ENCODE measurements around the gene STK35.
A peak's percentile ranks its signal among the peaks of the same experiment; 100 is the strongest.

STK35 gene

DNA sequence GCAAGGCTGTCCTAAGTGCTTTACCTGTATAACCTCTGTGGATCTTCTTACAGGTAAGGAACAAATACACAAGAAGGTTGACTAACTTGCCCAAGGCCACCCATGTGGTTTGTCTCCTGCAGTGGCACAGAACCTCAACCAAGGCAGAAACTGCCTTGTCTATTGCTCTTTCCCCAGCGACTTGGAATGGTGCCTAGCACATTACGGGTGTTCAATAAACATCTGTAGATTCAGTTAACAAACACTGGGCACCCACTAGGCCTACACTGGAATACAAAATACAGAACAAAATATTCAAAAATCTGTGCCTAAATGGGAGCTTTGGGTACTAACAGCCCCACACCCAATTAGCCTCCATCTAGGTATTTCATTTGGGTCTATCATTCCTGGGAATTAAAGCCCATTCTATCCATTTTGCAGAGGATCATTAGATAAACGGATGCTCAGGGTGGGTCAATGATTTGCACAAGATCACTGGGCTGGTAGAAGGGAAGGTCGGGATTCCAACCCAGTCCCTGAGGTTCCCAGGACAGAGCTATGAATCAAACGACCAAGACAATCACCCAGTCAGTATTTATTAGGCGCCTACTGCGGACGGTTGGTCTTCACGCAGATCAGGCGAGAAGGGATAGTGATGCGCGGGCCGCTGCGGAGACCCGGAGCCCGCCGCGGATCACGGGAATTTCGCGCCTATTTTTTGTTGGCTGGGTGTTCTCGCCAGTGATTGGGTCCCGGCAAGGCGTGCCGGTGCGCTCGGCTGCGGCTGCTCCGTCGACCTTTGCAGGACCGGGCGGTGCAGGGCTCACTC, at the start of gene STK35:
Gene STK35, plus strand, starts transcription at position 771 of the 808 bp plus-strand sequence. CDS start 55 bp downstream, outside the sequence.
- no peak for DNase-seq

DNA sequence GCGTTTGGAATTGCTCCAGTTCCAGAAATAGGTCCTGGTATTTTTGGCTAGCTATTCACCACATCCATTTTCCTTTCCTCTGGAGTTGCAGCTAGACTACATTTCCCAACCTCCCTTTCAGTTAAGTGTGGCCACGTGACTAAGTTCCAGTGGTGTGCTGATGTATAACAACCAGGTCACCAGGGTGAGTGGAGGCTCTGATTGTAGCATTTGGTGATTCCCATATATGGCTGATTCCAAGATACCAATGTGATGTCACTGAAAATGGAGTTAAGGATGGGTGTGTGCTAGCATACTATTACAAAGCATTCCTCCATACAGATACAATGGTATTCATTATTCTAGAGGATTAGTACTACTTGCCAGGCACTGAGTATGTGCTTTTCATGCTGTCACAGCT, 49.7 kb upstream of the STK35 start:
- no peak for DNase-seq

DNA sequence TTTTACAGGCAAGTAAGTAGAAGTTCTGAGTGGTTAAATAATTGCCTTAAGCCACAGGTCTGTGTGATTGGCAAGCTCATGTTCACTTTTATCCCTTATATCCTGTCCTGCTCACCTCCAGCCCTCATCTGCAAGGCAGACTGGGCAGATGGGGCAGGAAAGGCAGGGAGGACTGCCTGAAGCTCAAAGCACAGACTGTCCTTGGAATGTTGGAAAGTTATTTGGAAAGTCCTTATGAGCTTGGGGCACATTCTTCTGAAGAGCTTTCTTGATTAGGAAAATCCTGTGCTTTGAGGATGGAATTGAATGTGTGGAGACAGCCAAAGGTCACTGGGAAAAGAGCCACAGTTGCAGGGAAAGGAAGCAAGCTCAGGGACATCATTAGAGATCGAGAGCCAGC, 48.9 kb upstream of the STK35 start:
- DNase-seq, result no peak

DNA sequence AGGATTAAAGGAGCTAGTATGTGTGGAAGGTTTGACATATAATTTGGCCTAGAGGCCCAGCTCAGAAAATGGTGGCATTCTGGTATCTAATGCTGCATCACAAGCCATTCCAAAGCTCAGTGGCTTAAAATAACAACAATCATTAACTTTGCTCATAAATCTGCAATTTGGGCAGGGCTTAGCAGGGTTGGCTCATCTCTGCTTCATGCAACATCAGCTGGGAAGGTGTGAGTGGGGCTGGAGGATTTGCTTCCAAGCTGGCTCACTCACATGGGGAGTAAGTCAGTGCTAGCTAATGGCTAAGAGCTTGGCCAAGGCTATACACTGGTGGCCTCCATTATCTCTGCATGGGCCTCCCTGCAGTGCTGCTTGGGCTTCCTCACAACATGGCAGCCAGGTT, 48.0 kb upstream of the STK35 start:
- DNase-seq, result no peak

DNA sequence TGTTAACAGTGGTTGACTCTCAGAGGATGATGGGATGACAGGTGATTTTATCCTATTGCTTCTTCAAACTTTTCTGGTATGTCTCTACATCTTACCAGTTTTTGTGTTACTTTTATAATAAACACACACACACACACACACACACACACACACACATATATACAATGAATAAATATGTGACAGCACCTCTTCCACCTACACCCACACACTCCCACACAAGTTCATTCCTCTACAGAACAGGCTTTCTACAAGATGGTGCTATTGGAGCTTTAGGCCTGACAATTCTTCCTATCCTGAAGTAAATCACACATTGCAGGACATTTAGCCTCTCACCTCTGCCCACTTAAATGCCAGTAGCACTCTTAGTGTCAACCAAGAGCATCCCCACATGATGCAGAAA, 46.7 kb upstream of the STK35 start:
- DNase-seq, result no peak

DNA sequence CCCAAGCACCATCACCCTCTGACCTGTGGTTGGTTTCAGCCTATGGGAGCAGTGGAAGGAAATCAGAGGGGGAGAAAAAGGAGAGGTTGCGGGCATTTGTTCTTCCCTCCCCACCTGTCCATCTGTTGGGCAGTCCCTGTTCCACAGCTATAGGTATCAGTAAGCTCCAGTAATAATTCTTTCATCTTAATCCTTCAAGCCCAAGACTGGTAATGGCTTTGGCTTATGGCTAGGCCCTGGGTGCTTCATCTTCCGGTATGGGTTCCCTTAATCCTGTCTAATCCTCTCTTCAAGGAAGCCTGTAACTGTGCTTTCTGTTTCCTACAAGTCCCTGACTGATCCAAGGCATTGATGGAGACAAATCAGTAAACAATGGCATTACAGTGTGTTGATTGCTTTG, 42.2 kb upstream of the STK35 start:
- no peak for DNase-seq

DNA sequence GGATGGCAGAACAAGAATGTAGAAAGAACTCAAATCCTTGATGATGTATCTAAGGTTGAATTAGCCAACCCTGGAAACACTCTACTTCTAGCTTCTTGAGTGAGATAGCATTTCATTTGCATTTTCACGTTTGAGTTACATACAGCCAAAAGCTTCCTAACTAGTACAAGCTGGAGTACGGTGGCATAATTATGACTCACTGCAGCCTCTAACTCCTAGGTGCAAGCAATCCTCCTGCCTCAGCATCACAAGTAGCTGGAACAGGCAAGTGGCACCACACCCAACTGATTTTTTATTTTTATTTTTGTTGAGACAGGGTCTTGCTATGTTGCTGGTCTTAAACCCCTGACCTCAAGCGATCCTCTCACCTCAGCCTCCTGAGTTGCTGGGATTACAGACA, 36.5 kb upstream of the STK35 start:
- no peak for DNase-seq

DNA sequence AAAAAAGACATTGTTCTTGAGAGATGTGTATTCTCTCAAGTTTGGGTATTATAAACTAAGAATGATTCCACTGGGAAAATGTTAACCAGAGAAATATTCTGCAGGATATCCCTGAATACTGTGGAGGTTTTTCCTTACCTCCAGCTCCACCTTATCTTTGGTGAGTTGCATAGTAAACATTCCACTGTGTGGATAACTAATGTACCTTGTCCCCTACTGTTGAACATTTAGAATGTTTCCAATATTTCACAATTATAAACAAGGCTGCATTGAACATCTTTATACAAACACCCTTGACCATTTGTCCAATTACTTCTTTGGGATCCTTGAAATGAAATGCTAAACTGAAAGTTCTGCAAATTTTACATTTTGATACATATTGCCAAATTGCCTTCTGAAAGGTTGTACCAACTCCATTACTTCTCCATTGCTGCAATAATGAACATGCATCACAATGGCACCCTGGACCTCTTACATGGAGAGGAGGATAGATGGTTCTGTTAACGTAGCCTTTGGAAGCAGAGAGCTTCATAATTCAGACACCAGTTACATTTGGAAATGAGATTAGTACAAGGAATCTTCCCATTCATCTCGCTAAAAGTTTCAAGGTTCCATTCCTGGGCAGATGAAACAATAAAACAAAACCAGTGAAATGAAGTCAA, 35.0 kb upstream of the STK35 start:
- DNase-seq, result no peak

DNA sequence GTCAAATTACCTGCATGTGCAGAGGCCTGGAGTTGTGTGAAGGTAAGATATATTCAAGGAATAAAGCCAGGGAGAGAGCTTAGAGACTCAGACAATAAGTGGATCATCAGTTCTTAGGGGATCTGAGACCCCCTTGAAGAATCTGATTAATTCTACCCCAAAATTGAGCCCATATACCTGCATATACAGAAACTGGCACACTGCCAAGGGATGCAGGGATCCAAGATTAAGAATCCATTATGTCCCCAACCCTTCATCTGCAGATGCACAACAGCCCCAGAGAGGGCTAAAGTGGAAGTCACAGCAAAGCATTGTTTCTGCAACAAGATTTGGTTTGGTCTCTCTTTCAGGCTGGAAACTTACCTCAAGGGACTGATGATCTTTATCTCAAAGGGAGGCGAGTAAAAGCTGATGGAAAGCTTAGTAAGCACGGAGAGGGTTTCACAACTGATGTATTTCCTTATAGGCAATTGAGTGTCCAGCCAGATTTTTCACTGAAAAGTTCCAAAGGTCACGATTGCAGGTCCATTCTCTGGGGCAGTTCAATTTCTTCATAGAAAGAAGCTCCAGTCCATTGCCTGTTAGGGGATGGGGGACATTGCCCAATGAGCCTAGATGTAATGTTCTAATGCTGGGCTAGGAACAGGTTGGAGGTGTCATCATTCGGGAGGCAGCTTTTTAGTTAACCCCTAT, 20.9 kb upstream of the STK35 start:
- no peak for DNase-seq

DNA sequence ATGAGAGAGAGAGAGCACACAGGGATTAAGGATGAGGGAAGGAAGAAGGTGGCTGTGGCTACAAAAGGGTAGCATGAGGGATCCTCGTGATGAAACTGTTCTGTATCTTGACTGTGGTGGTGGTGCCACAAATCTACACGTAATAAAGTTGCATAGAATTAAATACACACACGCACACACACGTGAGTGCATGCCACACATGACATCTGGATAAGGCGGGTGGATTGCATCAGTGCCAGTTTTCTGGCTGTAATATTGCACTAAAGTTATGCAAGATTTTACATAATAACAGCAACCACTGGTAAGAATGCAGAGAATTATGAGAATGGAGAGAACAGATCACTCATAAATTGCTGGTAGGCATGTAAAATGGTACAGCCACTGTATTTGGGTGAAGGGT, 16.9 kb upstream of the STK35 start:
- no peak for DNase-seq

DNA sequence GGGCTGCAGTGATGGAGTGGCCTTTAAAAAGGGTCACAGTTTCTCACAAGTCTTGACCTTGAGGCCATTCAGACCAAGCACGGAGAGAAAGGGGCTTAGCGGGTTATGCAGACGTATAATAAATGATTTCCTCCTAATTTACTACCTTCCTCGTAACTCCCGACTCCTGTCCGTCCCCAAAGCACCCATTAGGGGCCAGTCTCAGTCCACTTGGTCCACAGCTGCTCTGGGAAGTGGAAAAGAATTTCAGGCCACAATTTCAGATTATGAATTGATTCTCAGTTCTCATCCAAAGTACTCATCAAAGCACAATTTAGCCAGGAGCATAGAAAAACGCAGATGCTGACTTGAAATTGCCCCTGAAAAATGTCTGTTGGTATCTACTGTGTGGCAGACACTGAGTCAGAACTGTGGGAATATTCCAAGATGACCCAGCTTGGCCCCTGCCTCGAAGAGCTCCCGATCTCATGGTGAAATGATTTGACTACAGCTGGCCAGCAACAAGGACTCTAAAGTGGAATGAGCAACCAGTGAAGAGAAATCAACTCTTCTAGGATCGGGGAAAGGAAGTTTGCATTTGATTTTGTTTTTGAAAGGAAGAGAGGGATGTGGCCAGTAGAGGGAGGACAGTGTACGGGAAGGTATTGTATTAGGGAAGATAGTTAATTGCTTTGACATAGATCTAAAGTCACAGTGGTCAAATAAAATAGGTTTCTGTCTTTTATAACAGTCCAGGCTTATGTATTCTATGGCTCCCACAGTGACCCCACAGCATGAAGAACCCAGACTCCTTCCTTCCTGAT, 15.2 kb upstream of the STK35 start:
- DNase-seq, result no peak

DNA sequence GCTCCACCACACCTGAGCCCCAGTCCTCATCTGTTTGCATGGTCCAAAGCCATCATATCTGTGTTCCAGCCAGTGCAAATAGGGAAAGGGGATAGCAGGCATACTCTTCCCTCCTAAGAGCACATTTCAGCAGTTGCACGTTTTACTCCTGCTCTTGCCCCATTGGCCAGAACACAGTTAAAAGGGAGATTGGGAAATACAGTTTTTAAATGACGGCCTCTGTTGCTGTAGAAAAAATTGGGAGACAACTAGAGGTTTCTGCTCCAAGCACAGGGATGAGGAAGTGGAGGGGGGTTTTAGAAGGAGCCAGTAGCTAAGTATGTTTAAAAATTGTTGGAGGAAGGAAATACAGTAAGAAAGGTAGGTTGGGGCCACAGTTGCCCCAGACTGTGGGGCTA, 14.6 kb upstream of the STK35 start:
- no peak for DNase-seq

DNA sequence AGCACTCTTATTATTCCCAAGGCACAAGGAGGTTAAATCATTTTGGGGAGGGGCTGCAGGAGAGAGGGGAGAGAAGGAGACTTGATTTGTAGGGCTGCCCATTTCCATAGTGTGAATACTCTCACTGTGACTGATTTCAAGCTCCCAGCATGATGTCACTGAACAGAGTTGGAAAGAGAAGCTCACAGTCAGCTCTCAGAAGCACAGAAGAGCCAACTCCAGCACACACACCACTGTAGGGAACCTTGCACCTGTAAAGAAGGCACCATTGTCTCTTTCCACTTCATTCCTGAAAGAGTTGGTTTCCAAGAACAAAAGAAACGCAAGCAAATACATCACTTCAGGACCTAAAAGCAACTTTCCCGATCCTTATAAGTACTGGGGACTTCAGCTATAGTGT, 12.7 kb upstream of the STK35 start:
- no peak for DNase-seq

DNA sequence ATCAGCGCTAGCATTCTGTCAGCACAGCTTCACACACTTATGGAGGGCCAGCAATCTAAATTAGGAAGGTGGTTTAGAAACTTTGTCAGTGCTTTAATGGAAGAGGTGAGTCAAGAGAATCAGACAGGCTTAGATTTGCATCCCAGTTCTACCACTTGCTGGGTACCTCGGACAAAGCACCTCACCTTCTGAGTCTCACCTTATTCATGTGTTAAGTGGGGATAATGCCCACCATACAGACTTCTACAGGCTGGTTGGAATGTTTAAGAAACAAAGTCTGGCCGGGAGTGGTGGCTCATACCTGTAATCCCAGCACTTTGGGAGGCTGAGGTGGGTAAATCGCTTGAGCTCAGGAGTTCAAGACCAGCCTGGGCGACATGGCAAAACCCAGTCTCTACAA, 12.2 kb upstream of the STK35 start:
- DNase-seq, result no peak

DNA sequence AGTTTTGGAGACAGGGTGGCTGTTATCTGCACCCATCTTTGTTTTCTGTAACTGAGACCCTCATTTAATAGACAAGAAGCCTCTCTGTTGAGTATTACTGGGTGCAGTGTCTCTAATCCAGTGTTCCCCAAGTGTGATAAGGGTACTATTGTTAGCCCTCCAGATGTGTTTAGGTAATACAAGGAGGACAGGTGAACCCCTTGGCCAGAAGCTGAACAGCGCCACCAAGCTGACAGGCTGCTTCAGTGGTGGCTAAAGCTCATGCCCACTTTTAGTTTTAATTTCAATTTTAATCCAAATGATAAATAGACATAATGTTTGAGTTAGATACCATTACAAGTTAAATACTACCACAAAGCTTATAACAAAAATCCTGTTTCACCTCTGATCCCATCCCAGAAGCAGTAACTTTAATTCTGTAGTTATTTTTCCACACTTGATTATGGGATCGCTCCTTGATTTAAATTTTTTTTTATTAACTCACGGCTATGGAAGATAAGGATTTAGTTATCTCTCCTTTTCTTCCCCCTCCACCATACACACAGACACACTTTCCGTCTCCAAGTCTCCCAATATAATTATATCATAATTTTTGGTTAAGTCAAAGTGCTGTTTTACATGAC, 8.4 kb upstream of the STK35 start:
- no peak for DNase-seq

DNA sequence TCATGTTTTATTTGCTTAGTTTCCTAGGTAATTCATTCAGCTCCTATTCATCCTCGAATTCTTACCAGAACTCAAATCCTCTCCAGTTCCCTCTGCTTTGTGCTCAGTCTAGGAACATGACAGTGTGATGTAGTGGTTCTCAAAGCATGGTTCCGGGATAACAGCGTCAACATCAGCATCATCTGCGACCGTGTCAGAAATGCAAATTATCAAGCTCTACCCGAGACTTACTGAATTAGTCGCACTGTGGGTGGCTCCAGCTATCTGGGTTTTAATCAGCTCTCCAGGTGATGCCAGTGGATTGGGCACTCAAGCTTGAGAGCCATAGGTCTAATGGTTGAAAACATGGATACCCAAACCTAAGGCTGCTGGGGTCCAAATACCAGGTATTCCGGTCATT, 7.7 kb upstream of the STK35 start:
- DNase-seq, result no peak

DNA sequence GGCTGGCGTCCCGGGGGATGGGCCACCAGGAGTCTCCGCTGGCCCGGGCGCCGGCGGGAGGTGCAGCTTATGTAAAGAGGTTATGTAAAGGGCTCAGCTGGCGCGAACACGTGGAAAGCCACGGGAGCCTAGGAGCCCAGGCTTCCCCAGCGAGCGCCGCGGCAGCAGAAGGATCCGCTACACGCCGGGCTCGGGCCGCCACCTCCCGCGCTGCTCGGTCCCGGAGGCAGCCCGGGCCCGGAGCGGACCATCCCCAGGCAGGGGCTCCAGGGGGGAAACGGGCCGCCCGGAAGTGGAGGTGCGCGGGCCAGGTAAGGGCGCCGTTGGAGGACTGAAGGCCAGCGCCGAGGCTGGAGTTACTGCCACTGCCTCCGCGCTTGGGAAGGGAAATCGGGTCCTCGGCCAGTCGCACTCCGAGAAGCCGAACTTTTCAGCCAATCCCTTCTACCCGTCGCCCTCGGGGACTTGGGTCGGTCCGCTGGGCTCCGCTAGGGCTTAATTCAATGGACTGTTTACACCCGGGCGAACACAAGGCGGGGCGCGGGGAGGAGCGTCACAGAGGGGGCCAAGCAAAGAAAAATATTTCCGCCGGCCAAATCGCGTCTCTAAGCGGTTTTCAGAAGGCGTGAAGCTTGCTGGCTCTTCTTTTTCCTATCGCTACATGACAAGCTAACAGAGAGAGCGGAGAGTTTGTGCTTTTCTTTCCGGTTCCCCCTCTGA, 398 bp downstream of the STK35 start:
- peak; percentile 83 for DNase-seq

DNA sequence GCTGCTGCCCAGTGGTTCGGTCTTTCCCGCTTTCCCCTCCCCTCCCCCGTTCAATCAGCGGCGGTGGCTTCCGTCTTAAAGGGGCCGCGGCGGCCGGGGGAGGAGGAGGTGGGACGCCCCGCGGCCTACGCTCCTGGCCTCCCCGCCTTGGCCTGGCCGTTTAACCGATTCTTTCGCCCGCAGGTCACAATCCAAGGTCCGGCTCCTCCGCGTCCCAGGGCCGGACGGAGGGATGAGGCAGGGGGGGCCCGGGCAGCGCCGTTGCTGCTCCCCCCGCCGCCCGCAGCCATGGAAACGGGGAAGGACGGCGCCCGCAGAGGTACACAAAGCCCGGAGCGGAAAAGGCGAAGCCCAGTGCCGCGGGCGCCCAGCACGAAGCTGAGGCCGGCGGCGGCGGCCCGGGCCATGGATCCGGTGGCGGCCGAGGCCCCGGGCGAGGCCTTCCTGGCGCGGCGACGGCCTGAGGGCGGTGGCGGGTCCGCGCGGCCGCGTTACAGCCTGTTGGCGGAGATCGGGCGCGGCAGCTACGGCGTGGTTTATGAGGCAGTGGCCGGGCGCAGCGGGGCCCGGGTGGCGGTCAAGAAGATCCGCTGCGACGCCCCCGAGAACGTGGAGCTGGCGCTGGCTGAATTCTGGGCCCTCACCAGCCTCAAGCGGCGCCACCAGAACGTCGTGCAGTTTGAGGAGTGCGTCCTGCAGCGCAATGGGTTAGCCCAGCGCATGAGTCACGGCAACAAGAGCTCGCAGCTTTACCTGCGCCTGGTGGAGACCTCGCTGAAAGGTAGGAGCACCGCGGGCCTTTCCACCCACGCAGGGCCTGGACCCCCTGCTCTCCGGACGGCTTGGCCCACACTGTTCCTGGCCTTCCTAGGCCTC, 1.2 kb downstream of the STK35 start:
- peak; percentile 77 for DNase-seq

DNA sequence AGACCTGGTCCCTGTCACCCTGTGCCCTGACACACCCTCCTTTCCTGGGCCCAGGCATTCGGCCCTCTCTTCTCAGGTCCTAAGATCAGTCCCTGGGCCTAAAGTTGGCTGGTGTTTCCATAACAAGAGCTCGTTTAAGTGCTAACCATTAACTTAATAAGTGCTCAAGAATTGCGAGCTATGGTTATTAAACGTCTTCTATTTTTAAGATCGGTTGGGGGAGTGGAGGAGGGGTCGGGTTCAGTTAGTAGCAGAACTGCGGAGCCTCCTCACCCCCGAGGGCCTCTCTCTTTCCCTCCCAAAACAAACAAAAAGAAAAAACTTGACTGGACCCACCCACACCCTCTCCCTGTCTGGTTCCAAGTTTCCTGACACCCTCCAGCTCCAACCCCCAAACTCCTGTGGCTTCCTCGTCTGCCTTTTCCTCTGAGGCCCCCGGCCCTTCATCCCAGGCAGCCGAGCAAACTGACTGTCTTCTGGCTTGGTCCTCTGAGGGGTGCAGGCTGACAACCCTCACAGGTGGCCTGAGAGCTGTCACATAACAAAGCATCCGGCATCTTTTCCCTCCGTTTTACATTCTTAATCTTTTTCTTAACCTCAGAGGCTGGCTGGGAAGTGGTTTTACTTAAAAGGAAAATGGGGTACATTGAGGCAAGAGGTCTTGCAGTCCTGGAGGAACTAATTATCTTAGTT, 2.0 kb downstream of the STK35 start:
- no peak for DNase-seq

DNA sequence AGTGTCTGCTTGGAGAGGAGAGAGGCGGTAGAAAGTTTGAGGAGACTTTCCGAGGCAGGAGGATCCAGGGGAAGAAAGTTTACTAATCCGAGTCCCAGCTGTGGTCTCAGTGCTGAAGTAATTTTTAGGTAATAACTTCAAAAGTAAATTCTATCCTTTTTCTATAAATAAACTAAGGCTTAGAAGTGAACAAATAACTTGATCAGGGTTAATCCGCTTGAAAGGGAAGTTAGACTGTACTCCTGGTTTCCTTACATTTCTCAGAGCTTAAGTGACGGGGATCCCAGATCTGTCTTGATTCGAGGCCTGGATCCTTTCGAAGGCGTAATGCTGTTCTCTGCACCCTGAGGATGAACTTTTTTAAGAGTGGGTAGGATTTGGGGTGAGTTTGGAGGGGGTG, 2.6 kb downstream of the STK35 start:
- no peak for DNase-seq
